ES-I3 (cell line): Measurements from ENCODE around the gene GPR183.

ENCODE experiments used
- H3K36me3 ChIP-seq: 2 replicates; pipeline ENCODE4 v1.6.1; 2013; ENCODE audit warnings: mild to moderate bottlenecking, low read length, control low read depth, moderate library complexity; ENCODE audit not compliant: insufficient read depth
- H3K4me1 ChIP-seq: 2 replicates; pipeline ENCODE4 v1.6.1; 2013; ENCODE audit warnings: mild to moderate bottlenecking, control low read depth, low read length; ENCODE audit not compliant: insufficient read depth
- H3K9ac ChIP-seq: 2 replicates; pipeline ENCODE4 v1.6.1; 2013; ENCODE audit warnings: low read depth, mild to moderate bottlenecking, low read length, moderate library complexity
- H3K9me3 ChIP-seq: 2 replicates; pipeline ENCODE4 v1.6.1; 2013; ENCODE audit warnings: mild to moderate bottlenecking, low read length, moderate library complexity; ENCODE audit not compliant: control insufficient read depth, insufficient read depth

The GPR183 gene

GRCh38 chr13:99345345-99345744 lies 38.1 kb upstream of the GPR183 start:
- peaks cover 6% of the 10 kb centered on the region for H3K36me3 ChIP-seq
- no peaks in the 10 kb centered on the region for H3K9me3 ChIP-seq

GRCh38 chr13:99344610-99345208 lies 37.5 kb upstream of the GPR183 start:
- H3K4me1 ChIP-seq: no peaks in the 10 kb centered on the region
- H3K36me3 ChIP-seq: peaks cover 6% of the 10 kb centered on the region
- H3K9me3 ChIP-seq: no peaks in the 10 kb centered on the region
- H3K9ac ChIP-seq: no peak overlapping the region

More at GRCh38 chr13:99345345-99345744, 38.1 kb upstream of the GPR183 start:
- Histone ChIP-seq H3K9ac (no peak overlapping the region), H3K4me1 (no peaks in the 10 kb centered on the region)

- Histone ChIP-seq H3K9me3 (no peaks in the 10 kb centered on the region), H3K9ac (no peak overlapping the region), H3K36me3 (peaks cover 6% of the 10 kb centered on the region), H3K4me1 (no peaks in the 10 kb centered on the region)
Observed at GRCh38 chr13:99342723-99343315, 35.6 kb upstream of the GPR183 start.

GRCh38 chr13:99341969-99342722 lies 34.9 kb upstream of the GPR183 start:
- Histone ChIP-seq H3K9ac (no peak overlapping the region), H3K36me3 (peaks cover 8% of the 10 kb centered on the region; the same call in 1 of the 2 replicates), H3K4me1 (no peaks in the 10 kb centered on the region), H3K9me3 (no peaks in the 10 kb centered on the region)

- no peak overlapping the region for H3K9ac ChIP-seq
- no peaks in the 10 kb centered on the region for H3K4me1 ChIP-seq
- H3K9me3 ChIP-seq: no peaks in the 10 kb centered on the region
- peaks cover 8% of the 10 kb centered on the region; the same call in 1 of the 2 replicates for H3K36me3 ChIP-seq
Observed at GRCh38 chr13:99340638-99341037, 33.4 kb upstream of the GPR183 start.

- H3K9me3 ChIP-seq: no peaks in the 10 kb centered on the region
- no peaks in the 10 kb centered on the region for H3K4me1 ChIP-seq
- no peak overlapping the region for H3K9ac ChIP-seq
- peaks cover 8% of the 10 kb centered on the region; the same call in 1 of the 2 replicates for H3K36me3 ChIP-seq
Observed at GRCh38 chr13:99339736-99340397, 32.7 kb upstream of the GPR183 start.

- Histone ChIP-seq H3K9ac (no peak overlapping the region), H3K4me1 (no peaks in the 10 kb centered on the region), H3K36me3 (peaks cover 8% of the 10 kb centered on the region; the same call in 1 of the 2 replicates), H3K9me3 (no peaks in the 10 kb centered on the region)
Observed at GRCh38 chr13:99339230-99339721, 32.1 kb upstream of the GPR183 start.

- Histone ChIP-seq H3K9ac (no peak overlapping the region), H3K9me3 (no peaks in the 10 kb centered on the region), H3K36me3 (peaks cover 2% of the 10 kb centered on the region; the same call in 1 of the 2 replicates), H3K4me1 (no peaks in the 10 kb centered on the region)
Observed at GRCh38 chr13:99335603-99336002, 28.4 kb upstream of the GPR183 start.

- H3K9me3 ChIP-seq: no peaks in the 10 kb centered on the region
- peaks cover 2% of the 10 kb centered on the region; the same call in 1 of the 2 replicates for H3K36me3 ChIP-seq
- H3K9ac ChIP-seq: no peak overlapping the region
- H3K4me1 ChIP-seq: no peaks in the 10 kb centered on the region
Observed at GRCh38 chr13:99335087-99335486, 27.9 kb upstream of the GPR183 start.

- Histone ChIP-seq H3K9me3 (no peaks in the 10 kb centered on the region), H3K4me1 (no peaks in the 10 kb centered on the region), H3K9ac (no peak overlapping the region), H3K36me3 (peaks cover 2% of the 10 kb centered on the region; the same call in 1 of the 2 replicates)
Observed at GRCh38 chr13:99334221-99334620, 27.0 kb upstream of the GPR183 start.

- Histone ChIP-seq H3K4me1 (no peaks in the 10 kb centered on the region), H3K9ac (no peak overlapping the region), H3K9me3 (no peaks in the 10 kb centered on the region)
Observed at GRCh38 chr13:99332456-99332855, 25.3 kb upstream of the GPR183 start.

GRCh38 chr13:99331881-99332293 lies 24.7 kb upstream of the GPR183 start:
- H3K36me3 ChIP-seq: no peaks in the 10 kb centered on the region
- no peaks in the 10 kb centered on the region for H3K4me1 ChIP-seq
- H3K9me3 ChIP-seq: no peaks in the 10 kb centered on the region
- no peak overlapping the region for H3K9ac ChIP-seq

More at GRCh38 chr13:99332456-99332855, 25.3 kb upstream of the GPR183 start:
- H3K36me3 ChIP-seq: no peaks in the 10 kb centered on the region

GRCh38 chr13:99330942-99331341 lies 23.7 kb upstream of the GPR183 start:
- Histone ChIP-seq H3K36me3 (no peaks in the 10 kb centered on the region), H3K9ac (no peak overlapping the region), H3K4me1 (no peaks in the 10 kb centered on the region)

GRCh38 chr13:99329477-99329876 lies 22.3 kb upstream of the GPR183 start:
- Histone ChIP-seq H3K9me3 (no peaks in the 10 kb centered on the region), H3K9ac (no peak overlapping the region), H3K36me3 (no peaks in the 10 kb centered on the region), H3K4me1 (no peaks in the 10 kb centered on the region)

More at GRCh38 chr13:99330942-99331341, 23.7 kb upstream of the GPR183 start:
- no peaks in the 10 kb centered on the region for H3K9me3 ChIP-seq
